NB4 (cell line): ENCODE results near the gene AANAT.
A peak's percentile ranks its signal among the peaks of the same experiment; 100 is the strongest.

Experiments used
- DNase-seq: peaks from one replicate; pipeline ENCODE4 v3.0.0; 2010; ENCODE audit warnings: low read depth
- H3K4me3 ChIP-seq: one replicate; pipeline ENCODE4 v1.5.1; 2011; ENCODE audit warnings: mild to moderate bottlenecking, low read depth, low read length, moderate library complexity
- CTCF ChIP-seq: IDR thresholded peaks from one replicate; pipeline ENCODE4 v1.5.1; 2012; ENCODE audit warnings: low read depth, low read length
- MAX ChIP-seq: IDR thresholded peaks from 2 replicates; pipeline ENCODE4 v1.6.1; 2011; ENCODE audit warnings: low read depth, low read length
- MYC ChIP-seq: IDR thresholded peaks from 2 replicates; pipeline ENCODE4 v1.6.1; 2011; ENCODE audit warnings: low read depth, low read length
- POLR2A ChIP-seq: IDR thresholded peaks from 2 replicates; pipeline ENCODE4 v1.6.1; 2011; ENCODE audit warnings: mild to moderate bottlenecking; ENCODE audit not compliant: insufficient read length; ENCODE audit errors: extremely low read depth

AANAT gene

GRCh38 chr17:76440751-76441362 lies 26.5 kb upstream of the AANAT start:
- TF ChIP-seq MYC (no peak), CTCF (no peak), POLR2A (no peak)
- no peak for DNase-seq
- no peak overlapping the region for H3K4me3 ChIP-seq

- no peak for DNase-seq
- H3K4me3 ChIP-seq: no peak overlapping the region
- no peak for TF ChIP-seq CTCF
- TF ChIP-seq MYC: no peak
- TF ChIP-seq POLR2A: no peak
- no peak for TF ChIP-seq MAX
Measured at GRCh38 chr17:76441686-76442340, 25.6 kb upstream of the AANAT start.

GRCh38 chr17:76442341-76443338 lies 24.8 kb upstream of the AANAT start:
- peak; percentile 52 for DNase-seq
- no peak for TF ChIP-seq MAX
- TF ChIP-seq CTCF: no peak
- no peak for TF ChIP-seq MYC
- TF ChIP-seq POLR2A: no peak
- no peak overlapping the region for H3K4me3 ChIP-seq

GRCh38 chr17:76444518-76445311 lies 22.7 kb upstream of the AANAT start:
- no peak for DNase-seq
- no peak overlapping the region for H3K4me3 ChIP-seq
- TF ChIP-seq CTCF: no peak
- no peak for TF ChIP-seq POLR2A
- no peak for TF ChIP-seq MYC
- no peak for TF ChIP-seq MAX

GRCh38 chr17:76445697-76446448 lies 21.5 kb upstream of the AANAT start:
- no peak for DNase-seq
- no peak overlapping the region for H3K4me3 ChIP-seq

More at GRCh38 chr17:76445697-76446448, 21.5 kb upstream of the AANAT start:
- no peak for TF ChIP-seq MYC
- TF ChIP-seq POLR2A: no peak
- no peak for TF ChIP-seq MAX
- TF ChIP-seq CTCF: no peak
